ENCODE data around the gene DLGAP4. TPM values are rescaled to one million over a fixed set of nuclear protein-coding genes. Genes with fewer than 3 reads are reported as not detected.

Gene DLGAP4
- total and polyA plus RNA-seq, 2 of the 13 experiments (the other 11 are each of a cell fraction or from before 2014, with no cell fraction given): 15.2 to 26.7 TPM

GRCh38 chr20:36454698-36455427 lies 148.7 kb downstream of the DLGAP4 start (continued):
- TF ChIP-seq USF2 (IDR thresholded peaks at IDR 0.05; ENCODE audit: low read depth, low read length) (0 out of 2 replicates have a peak, but pooled peaks have one; percentile 5), USF2 (CRISPR knock-in tag; IDR thresholded peaks at IDR 0.05; ENCODE audit: borderline replicate concordance) (no peak), HDAC2 (CRISPR knock-in tag; IDR thresholded peaks at IDR 0.05) (peak; percentile 41; the same call in 1 of the 2 replicates), ZNF281 (CRISPR knock-in tag; IDR thresholded peaks at IDR 0.05; ENCODE audit: borderline replicate concordance) (peak; percentile 74; the same call in 1 of the 2 replicates), ZNF280B (CRISPR knock-in tag; IDR thresholded peaks at IDR 0.05; ENCODE audit: borderline replicate concordance) (0 out of 2 replicates have a peak, but pooled peaks have one; percentile 27), ARID4A (CRISPR knock-in tag; IDR thresholded peaks at IDR 0.05; ENCODE audit: borderline replicate concordance) (peak; percentile 60), MED1 (CRISPR knock-in tag; IDR thresholded peaks at IDR 0.05) (peak; percentile 34; the same call in 1 of the 2 replicates)
- TF ChIP-seq, protein P1, sequence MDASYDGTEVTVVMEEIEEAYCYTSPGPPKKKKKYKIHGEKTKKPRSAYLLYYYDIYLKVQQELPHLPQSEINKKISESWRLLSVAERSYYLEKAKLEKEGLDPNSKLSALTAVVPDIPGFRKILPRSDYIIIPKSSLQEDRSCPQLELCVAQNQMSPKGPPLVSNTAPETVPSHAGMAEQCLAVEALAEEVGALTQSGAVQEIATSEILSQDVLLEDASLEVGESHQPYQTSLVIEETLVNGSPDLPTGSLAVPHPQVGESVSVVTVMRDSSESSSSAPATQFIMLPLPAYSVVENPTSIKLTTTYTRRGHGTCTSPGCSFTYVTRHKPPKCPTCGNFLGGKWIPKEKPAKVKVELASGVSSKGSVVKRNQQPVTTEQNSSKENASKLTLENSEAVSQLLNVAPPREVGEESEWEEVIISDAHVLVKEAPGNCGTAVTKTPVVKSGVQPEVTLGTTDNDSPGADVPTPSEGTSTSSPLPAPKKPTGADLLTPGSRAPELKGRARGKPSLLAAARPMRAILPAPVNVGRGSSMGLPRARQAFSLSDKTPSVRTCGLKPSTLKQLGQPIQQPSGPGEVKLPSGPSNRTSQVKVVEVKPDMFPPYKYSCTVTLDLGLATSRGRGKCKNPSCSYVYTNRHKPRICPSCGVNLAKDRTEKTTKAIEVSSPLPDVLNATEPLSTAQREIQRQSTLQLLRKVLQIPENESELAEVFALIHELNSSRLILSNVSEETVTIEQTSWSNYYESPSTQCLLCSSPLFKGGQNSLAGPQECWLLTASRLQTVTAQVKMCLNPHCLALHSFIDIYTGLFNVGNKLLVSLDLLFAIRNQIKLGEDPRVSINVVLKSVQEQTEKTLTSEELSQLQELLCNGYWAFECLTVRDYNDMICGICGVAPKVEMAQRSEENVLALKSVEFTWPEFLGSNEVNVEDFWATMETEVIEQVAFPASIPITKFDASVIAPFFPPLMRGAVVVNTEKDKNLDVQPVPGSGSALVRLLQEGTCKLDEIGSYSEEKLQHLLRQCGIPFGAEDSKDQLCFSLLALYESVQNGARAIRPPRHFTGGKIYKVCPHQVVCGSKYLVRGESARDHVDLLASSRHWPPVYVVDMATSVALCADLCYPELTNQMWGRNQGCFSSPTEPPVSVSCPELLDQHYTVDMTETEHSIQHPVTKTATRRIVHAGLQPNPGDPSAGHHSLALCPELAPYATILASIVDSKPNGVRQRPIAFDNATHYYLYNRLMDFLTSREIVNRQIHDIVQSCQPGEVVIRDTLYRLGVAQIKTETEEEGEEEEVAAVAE (CRISPR knock-in tag; IDR thresholded peaks at IDR 0.05; ENCODE audit: borderline replicate concordance): no peak
- TF ChIP-seq, protein P2, sequence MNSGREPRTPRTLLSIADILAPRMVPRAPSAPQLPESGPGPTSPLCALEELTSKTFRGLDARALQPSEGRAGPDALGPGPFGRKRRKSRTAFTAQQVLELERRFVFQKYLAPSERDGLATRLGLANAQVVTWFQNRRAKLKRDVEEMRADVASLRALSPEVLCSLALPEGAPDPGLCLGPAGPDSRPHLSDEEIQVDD (CRISPR knock-in tag; IDR thresholded peaks at IDR 0.05; ENCODE audit: borderline replicate concordance): peak; percentile 61; the same call in 1 of the 2 replicates

Data from HepG2 (cell line).